ENCODE results near the gene C10orf62.

DNA sequence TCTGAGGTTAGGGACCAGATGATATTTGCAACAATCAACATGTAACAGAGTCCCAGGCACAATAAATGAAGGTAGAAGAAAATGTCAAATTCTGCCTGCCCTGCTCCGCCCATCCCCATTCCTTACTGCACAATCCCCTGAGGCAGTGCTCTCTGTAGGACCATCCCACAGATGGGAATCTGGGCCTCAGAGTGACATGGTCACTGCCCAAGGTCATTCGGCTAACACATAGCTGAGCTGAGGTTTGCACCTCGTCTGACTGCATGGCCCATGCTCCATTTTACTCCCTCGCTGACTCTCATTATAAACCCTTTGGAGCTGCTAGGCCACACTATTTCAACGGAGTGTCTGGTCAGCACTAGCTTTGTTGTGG, 4.1 kb upstream of the C10orf62 start:
- TF ChIP-seq, protein P1, sequence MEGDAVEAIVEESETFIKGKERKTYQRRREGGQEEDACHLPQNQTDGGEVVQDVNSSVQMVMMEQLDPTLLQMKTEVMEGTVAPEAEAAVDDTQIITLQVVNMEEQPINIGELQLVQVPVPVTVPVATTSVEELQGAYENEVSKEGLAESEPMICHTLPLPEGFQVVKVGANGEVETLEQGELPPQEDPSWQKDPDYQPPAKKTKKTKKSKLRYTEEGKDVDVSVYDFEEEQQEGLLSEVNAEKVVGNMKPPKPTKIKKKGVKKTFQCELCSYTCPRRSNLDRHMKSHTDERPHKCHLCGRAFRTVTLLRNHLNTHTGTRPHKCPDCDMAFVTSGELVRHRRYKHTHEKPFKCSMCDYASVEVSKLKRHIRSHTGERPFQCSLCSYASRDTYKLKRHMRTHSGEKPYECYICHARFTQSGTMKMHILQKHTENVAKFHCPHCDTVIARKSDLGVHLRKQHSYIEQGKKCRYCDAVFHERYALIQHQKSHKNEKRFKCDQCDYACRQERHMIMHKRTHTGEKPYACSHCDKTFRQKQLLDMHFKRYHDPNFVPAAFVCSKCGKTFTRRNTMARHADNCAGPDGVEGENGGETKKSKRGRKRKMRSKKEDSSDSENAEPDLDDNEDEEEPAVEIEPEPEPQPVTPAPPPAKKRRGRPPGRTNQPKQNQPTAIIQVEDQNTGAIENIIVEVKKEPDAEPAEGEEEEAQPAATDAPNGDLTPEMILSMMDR (IDR thresholded peaks at IDR 0.05), result no peak
- TF ChIP-seq SIN3A (IDR thresholded peaks at IDR 0.05; ENCODE audit: borderline replicate concordance, insufficient read depth, low read depth, low read length) (no peak), POLR2AphosphoS5 (IDR thresholded peaks at IDR 0.05; ENCODE audit: low read depth, low read length) (no peak), TCF7L2 (IDR thresholded peaks at IDR 0.05; ENCODE audit: low read depth, low read length) (no peak)
